ENCODE results near the gene USP13. TPM values are rescaled to one million over a fixed set of nuclear protein-coding genes. Genes with fewer than 3 reads are reported as not detected.
A peak's percentile ranks its signal among the peaks of the same experiment; 100 is the strongest.

USP13 gene
- total and polyA plus RNA-seq, 2 of the 4 experiments (the other 2 are of a cell fraction) = 9.2 to 18.1 TPM

DNA sequence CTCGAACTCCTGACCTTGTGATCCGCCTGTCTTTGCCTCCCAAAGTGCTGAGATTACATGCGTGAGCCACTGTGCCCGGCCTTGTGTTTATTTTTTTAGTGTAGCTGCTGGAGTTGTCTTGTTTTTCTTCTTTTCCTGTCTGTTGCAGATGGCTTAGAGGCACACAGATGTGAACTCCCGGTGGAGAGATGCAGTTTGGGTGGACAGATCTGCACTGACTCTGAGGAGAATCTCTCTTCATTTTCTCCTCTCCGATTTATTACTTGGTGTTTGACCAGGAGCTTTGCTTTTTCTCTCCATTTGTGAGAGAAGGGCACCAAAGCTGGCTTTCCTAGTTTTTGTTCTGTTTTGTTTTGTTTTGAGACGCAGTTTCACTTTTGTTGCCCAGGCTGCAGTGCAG, 62.7 kb downstream of the USP13 start:
- H3K4me2 ChIP-seq (ENCODE audit: low read depth, low read length) = peak overlapping the region; percentile 2; the same call in 1 of the 2 replicates

More for the DNA sequence above, 62.7 kb downstream of the USP13 start:
- Histone ChIP-seq H4K91ac (ENCODE audit: insufficient read depth, low read depth, low read length) (peak overlapping the region; percentile 17; the same call in 1 of the 2 replicates), H4K8ac (ENCODE audit: low read depth in 2 of 2, low read length in 2 of 2) (peak overlapping the region in 1 of 2 experiments; percentile 61; a peak in 2 of 4 replicates), H2BK15ac (ENCODE audit: low read depth, low read length) (peak overlapping the region; percentile 65; the same call in 2 of the 3 replicates), H3K23ac (ENCODE audit: low read depth, low read length) (peak overlapping the region; percentile 29), H3K36me3 (ENCODE audit: control insufficient read depth, insufficient read depth, low read length) (0 out of 2 replicates have a peak, but pooled peaks cover 1% of the 10 kb centered on the region), H3K4ac (ENCODE audit: low read depth, low read length) (peak overlapping the region; percentile 44), H4K5ac (ENCODE audit: low read depth, low read length) (peak overlapping the region; percentile 30), H3K4me1 (ENCODE audit: control insufficient read depth, insufficient read depth, low read length) (peaks cover 20% of the 10 kb centered on the region), H3K9ac (ENCODE audit: low read depth, low read length) (no peak overlapping the region), H3K4me3 (ENCODE audit: insufficient read depth, low read depth, low read length) (no peak overlapping the region), H2AK5ac (ENCODE audit: low read depth, low read length) (peak overlapping the region; percentile 59; the same call in 1 of the 2 replicates), H3K27me3 (ENCODE audit: control insufficient read depth, insufficient read depth, low read length) (no peaks in the 10 kb centered on the region), H3K56ac (ENCODE audit: extremely low read depth, insufficient read depth, low read length) (no peak overlapping the region), H3K18ac (ENCODE audit: low read depth, low read length) (peak overlapping the region; percentile 46; the same call in 1 of the 2 replicates), H3K9me1 (ENCODE audit: insufficient read depth, low read length) (peaks cover 10% of the 10 kb centered on the region), H2AFZ (replicated peaks; ENCODE audit: low read length, poor library complexity) (no peak overlapping the region), H4K20me1 (ENCODE audit: insufficient read depth, low read length) (no peaks in the 10 kb centered on the region), H3K79me1 (ENCODE audit: low read depth in 1 of 2, low read length in 2 of 2) (peaks cover 23 to 46% of the 10 kb centered on the region in 2 experiments), H2BK5ac (ENCODE audit: low read depth, low read length, poor library complexity, severe bottlenecking) (peak overlapping the region; percentile 78), H3K9me3 (ENCODE audit: control insufficient read depth, insufficient read depth, low read length) (no peaks in the 10 kb centered on the region), H2BK20ac (ENCODE audit: low read depth, low read length) (peak overlapping the region; percentile 31), H3K27ac (ENCODE audit: insufficient read depth, low read length) (peak overlapping the region; percentile 48; the same call in 1 of the 2 replicates), H3K14ac (replicated peaks; ENCODE audit: low read depth, low read length) (peak overlapping the region; percentile 24; the same call in 1 of the 2 replicates), H2BK120ac (ENCODE audit: low read depth, low read length) (peak overlapping the region; percentile 81), H2AK9ac (replicated peaks; ENCODE audit: low read depth, low read length, poor library complexity) (peak overlapping the region; percentile 83)
- in situ Hi-C loops (cut with MboI; ENCODE audit: low sequenced_read_pairs) (no loop called here), intact Hi-C loops (cut with micrococcal nuclease) (no loop called here), dilution Hi-C loops (cut with HindIII; ENCODE audit: low sequenced_read_pairs, unreplicated experiment) (no loop called here)
- no peak for ATAC-seq (ENCODE audit: low read depth)
- 100% methylated on average over 1 of the region's 7 CpGs; no CpG with 5 or more reads in 1 of the 2 experiments for WGBS, 2 experiments (ENCODE audit: extremely low coverage in 2 of 2, insufficient read length in 1 of 2)
- CTCF ChIA-PET = no interaction called here
- BruUV-seq (replicated peaks) = no TSS peak
- TF ChIP-seq RFX5 (IDR thresholded peaks at IDR 0.05; ENCODE audit: low read depth, low read length) (no peak), CHD1 (IDR thresholded peaks at IDR 0.05; ENCODE audit: low read depth, low read length) (no peak), POLR2A (IDR thresholded peaks at IDR 0.05; ENCODE audit: low read depth, low read length) (no peak), MAZ (IDR thresholded peaks at IDR 0.05; ENCODE audit: borderline replicate concordance, low read depth, low read length) (no peak), MXI1 (IDR thresholded peaks at IDR 0.05; ENCODE audit: borderline replicate concordance, low read depth, low read length) (no peak), MAFK (IDR thresholded peaks at IDR 0.05; ENCODE audit: low read depth, low read length) (no peak), NFE2L2 (IDR thresholded peaks at IDR 0.05; ENCODE audit: low read depth, low read length) (no peak), CEBPB (IDR thresholded peaks at IDR 0.05; ENCODE audit: low read depth, low read length) (no peak), RCOR1 (IDR thresholded peaks at IDR 0.05; ENCODE audit: insufficient replicate concordance, low read length) (no peak), SMC3 (IDR thresholded peaks at IDR 0.05; ENCODE audit: low read depth, low read length) (no peak), FOS (IDR thresholded peaks at IDR 0.05; ENCODE audit: low read depth, low read length) (no peak), BHLHE40 (IDR thresholded peaks at IDR 0.05; ENCODE audit: low read depth, low read length) (no peak), CTCF (conservative IDR thresholded peaks at IDR 0.05; ENCODE audit: low read depth, low read length) (no peak), RAD21 (IDR thresholded peaks at IDR 0.05; ENCODE audit: low read length) (no peak)
- TF ChIP-seq, protein P1, sequence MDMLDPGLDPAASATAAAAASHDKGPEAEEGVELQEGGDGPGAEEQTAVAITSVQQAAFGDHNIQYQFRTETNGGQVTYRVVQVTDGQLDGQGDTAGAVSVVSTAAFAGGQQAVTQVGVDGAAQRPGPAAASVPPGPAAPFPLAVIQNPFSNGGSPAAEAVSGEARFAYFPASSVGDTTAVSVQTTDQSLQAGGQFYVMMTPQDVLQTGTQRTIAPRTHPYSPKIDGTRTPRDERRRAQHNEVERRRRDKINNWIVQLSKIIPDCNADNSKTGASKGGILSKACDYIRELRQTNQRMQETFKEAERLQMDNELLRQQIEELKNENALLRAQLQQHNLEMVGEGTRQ (IDR thresholded peaks at IDR 0.05; ENCODE audit: low read depth, low read length) = no peak
- TF ChIP-seq, protein P2, sequence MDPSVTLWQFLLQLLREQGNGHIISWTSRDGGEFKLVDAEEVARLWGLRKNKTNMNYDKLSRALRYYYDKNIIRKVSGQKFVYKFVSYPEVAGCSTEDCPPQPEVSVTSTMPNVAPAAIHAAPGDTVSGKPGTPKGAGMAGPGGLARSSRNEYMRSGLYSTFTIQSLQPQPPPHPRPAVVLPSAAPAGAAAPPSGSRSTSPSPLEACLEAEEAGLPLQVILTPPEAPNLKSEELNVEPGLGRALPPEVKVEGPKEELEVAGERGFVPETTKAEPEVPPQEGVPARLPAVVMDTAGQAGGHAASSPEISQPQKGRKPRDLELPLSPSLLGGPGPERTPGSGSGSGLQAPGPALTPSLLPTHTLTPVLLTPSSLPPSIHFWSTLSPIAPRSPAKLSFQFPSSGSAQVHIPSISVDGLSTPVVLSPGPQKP (IDR thresholded peaks at IDR 0.05; ENCODE audit: borderline replicate concordance, low read depth, low read length) = no peak
- POLR2A ChIA-PET (ENCODE audit: unreplicated experiment) = no interaction called here
- peak; percentile 30 for DNase-seq
